MM.1S (cell line): ENCODE measurements around the gene PDZRN4.

Experiments
- DNase-seq: peaks from one replicate; pipeline ENCODE4 v3.0.0-alpha.2; 2015
- H2AFZ ChIP-seq: fragments of 300-600 bp; sonication (generic); 2 replicates; pipeline ENCODE4 v1.6.0; 2016; ENCODE audit warnings: antibody characterized with exemption, low read length
- H3F3A ChIP-seq: fragments of 300-600 bp; sonication (generic); 2 replicates; pipeline ENCODE4 v1.6.1; 2016; ENCODE audit warnings: mild to moderate bottlenecking, antibody characterized with exemption, low read length, moderate library complexity, mixed read lengths; ENCODE audit not compliant: insufficient read depth
- H3K27ac ChIP-seq: fragments of 300-600 bp; sonication (generic); 2 replicates; pipeline ENCODE4 v1.5.1; 2016; ENCODE audit warnings: mild to moderate bottlenecking, low read length
- H3K27me3 ChIP-seq: fragments of 300-600 bp; sonication (generic); replicated peaks from 2 replicates; pipeline ENCODE4 v1.6.0; 2016; ENCODE audit warnings: low read length; ENCODE audit not compliant: insufficient read depth
- H3K36me3 ChIP-seq: fragments of 300-600 bp; sonication (generic); replicated peaks from 2 replicates; pipeline ENCODE4 v1.6.1; 2016; ENCODE audit warnings: mild to moderate bottlenecking, low read length, mixed read lengths; ENCODE audit not compliant: insufficient read depth
- H3K4me1 ChIP-seq: fragments of 300-600 bp; sonication (generic); 2 replicates; pipeline ENCODE4 v1.6.1; 2016; ENCODE audit warnings: low read length, mixed read lengths
- H3K4me2 ChIP-seq: fragments of 300-600 bp; sonication (generic); 2 replicates; pipeline ENCODE4 v1.6.0; 2016; ENCODE audit warnings: low read depth, low read length
- H3K4me3 ChIP-seq: fragments of 300-600 bp; sonication (generic); 2 replicates; pipeline ENCODE4 v1.5.1; 2016; ENCODE audit warnings: low read length, mixed read lengths
- H3K79me2 ChIP-seq: fragments of 300-600 bp; sonication (generic); 2 replicates; pipeline ENCODE4 v1.6.1; 2016; ENCODE audit warnings: mixed run types, low read length, mixed read lengths
- H3K9ac ChIP-seq: fragments of 300-600 bp; sonication (generic); 2 replicates; pipeline ENCODE4 v1.6.1; 2016; ENCODE audit warnings: low read length, mixed read lengths
- H3K9me2 ChIP-seq: fragments of 300-600 bp; sonication (generic); replicated peaks from 2 replicates; pipeline ENCODE4 v1.6.1; 2016; ENCODE audit warnings: mild to moderate bottlenecking, low read length, mixed read lengths; ENCODE audit not compliant: insufficient read depth
- H3K9me3 ChIP-seq: fragments of 300-600 bp; sonication (generic); replicated peaks from 2 replicates; pipeline ENCODE4 v1.6.1; 2016; ENCODE audit warnings: mild to moderate bottlenecking, low read length, mixed read lengths; ENCODE audit not compliant: insufficient read depth
- H4K20me1 ChIP-seq: fragments of 300-600 bp; sonication (generic); 2 replicates; pipeline ENCODE4 v1.6.1; 2016; ENCODE audit warnings: mild to moderate bottlenecking, low read length, moderate library complexity, mixed read lengths; ENCODE audit not compliant: insufficient read depth
- EZH2 ChIP-seq: fragments of 300-600 bp; sonication (generic); optimal IDR thresholded peaks from 2 replicates; pipeline ENCODE3; 2017; ENCODE audit warnings: low read depth, mild to moderate bottlenecking, antibody characterized with exemption, low read length, mixed read lengths
- EZH2phosphoT487 ChIP-seq: fragments of 300-600 bp; sonication (generic); IDR thresholded peaks from 2 replicates; pipeline ENCODE4 v1.6.1; 2018; ENCODE audit warnings: antibody characterized with exemption, low read length
- TF ChIP-seq, protein P1 (sequence below): fragments of 300-600 bp; sonication (generic); IDR thresholded peaks from 2 replicates; pipeline ENCODE4 v1.5.1; 2016; ENCODE audit warnings: antibody characterized with exemption, low read length, mixed read lengths

PDZRN4 gene

DNA sequence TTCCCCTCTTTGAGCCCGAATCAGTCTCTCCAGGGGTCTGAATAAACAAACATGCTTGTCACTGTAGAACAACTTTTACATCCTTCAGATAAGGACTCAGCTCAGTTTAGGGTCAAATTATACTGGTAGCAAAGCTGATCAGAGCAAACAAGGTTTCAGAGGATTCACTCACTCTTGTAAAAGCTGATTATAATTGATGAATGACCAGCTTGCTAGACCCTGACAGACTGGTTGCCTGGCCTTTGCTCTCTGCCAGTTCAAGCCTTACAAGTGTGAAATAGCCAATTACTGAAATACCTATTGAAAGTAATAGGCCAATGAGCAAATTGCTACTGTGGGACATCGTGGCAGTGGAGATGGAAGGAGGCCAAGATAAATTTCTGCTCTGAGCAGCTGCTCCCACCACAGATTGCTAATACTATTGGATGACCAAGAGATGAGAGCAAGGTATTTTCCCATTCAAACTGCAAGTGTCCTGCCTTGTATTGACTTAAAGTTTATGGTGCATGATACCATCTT lies 177.6 kb downstream of the PDZRN4 start:
- no peaks in the 10 kb centered on the region for H3F3A ChIP-seq
- H3K4me2 ChIP-seq = no peak overlapping the region
- H3K9ac ChIP-seq = no peak overlapping the region
- no peaks in the 10 kb centered on the region for H4K20me1 ChIP-seq
- no peak for DNase-seq
- H3K79me2 ChIP-seq = no peaks in the 10 kb centered on the region
- no peak overlapping the region for H2AFZ ChIP-seq
- no peaks in the 10 kb centered on the region for H3K4me1 ChIP-seq
- TF ChIP-seq, protein P1, sequence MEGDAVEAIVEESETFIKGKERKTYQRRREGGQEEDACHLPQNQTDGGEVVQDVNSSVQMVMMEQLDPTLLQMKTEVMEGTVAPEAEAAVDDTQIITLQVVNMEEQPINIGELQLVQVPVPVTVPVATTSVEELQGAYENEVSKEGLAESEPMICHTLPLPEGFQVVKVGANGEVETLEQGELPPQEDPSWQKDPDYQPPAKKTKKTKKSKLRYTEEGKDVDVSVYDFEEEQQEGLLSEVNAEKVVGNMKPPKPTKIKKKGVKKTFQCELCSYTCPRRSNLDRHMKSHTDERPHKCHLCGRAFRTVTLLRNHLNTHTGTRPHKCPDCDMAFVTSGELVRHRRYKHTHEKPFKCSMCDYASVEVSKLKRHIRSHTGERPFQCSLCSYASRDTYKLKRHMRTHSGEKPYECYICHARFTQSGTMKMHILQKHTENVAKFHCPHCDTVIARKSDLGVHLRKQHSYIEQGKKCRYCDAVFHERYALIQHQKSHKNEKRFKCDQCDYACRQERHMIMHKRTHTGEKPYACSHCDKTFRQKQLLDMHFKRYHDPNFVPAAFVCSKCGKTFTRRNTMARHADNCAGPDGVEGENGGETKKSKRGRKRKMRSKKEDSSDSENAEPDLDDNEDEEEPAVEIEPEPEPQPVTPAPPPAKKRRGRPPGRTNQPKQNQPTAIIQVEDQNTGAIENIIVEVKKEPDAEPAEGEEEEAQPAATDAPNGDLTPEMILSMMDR = no peak
- TF ChIP-seq EZH2phosphoT487 = no peak
- TF ChIP-seq EZH2 = no peak
- H3K9me3 ChIP-seq = no peaks in the 10 kb centered on the region
- no peaks in the 10 kb centered on the region for H3K9me2 ChIP-seq
- no peaks in the 10 kb centered on the region for H3K36me3 ChIP-seq
- H3K27me3 ChIP-seq = no peaks in the 10 kb centered on the region
- H3K4me3 ChIP-seq = no peak overlapping the region
- no peak overlapping the region for H3K27ac ChIP-seq

DNA sequence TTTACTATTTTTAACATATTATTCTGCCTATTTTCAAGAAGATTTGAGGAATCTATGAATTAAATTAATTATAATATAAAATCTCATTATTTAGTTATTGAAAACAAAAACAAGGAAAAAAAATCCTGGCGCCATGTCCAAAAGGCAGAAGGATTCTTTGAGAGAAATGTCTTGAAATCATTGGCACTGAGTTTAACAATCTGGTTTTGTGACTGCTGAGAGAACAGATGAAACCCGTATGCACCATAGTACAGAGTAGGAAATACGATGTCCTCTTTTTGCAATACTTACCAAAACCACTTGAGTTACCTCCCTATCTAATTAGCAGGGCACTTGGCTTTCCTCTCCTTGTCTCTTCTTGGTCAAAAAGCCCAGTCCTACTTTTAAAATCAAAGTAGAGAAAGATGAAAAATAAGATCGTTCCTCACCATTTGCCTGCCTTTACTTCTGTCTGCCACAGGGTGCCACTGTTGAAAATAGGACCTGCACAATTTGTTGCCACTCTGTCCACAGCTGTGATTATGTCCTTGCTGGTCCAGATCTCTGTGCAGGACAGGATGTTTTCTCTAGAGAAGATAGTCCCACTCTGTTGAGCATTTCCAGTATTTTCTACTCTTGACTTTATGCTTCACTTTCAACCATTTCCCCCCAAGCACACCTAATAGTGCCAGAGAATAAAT lies 179.7 kb downstream of the PDZRN4 start:
- peak; percentile 12 for DNase-seq
- Histone ChIP-seq H3F3A (no peaks in the 10 kb centered on the region), H4K20me1 (no peaks in the 10 kb centered on the region), H2AFZ (no peak overlapping the region), H3K36me3 (no peaks in the 10 kb centered on the region), H3K4me3 (no peak overlapping the region), H3K27ac (no peak overlapping the region), H3K79me2 (no peaks in the 10 kb centered on the region), H3K4me1 (no peaks in the 10 kb centered on the region), H3K9me3 (no peaks in the 10 kb centered on the region), H3K9ac (no peak overlapping the region), H3K9me2 (no peaks in the 10 kb centered on the region), H3K27me3 (no peaks in the 10 kb centered on the region), H3K4me2 (no peak overlapping the region)
- TF ChIP-seq EZH2 = no peak
- TF ChIP-seq EZH2phosphoT487 = no peak
- TF ChIP-seq, protein P1 = peak; percentile 51

DNA sequence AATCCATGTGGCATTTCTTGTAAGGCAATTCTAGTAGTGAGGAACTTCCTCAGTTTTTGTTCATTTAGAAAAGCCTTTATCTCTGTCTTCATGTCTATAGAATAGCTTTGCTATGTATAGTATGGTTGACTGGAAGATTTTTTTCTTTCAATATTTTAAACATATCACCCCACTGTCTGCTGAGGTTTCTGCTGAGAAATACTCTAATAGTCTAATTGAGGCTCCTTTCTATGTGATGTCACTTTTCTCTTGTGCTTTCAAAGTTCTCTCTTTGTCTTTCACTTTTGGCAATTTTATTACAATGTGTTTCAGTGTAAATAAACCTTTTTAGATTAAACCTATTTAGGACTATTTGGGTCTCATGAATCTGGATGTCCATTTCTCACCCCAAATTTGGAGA lies 192.8 kb downstream of the PDZRN4 start:
- Histone ChIP-seq H2AFZ (no peak overlapping the region), H3K27me3 (no peaks in the 10 kb centered on the region), H3K4me1 (no peaks in the 10 kb centered on the region), H3K9me3 (no peaks in the 10 kb centered on the region), H3K79me2 (no peaks in the 10 kb centered on the region), H3K36me3 (no peaks in the 10 kb centered on the region), H3K4me3 (no peak overlapping the region), H3K27ac (no peak overlapping the region), H3F3A (no peaks in the 10 kb centered on the region), H3K9me2 (no peaks in the 10 kb centered on the region), H4K20me1 (no peaks in the 10 kb centered on the region), H3K4me2 (no peak overlapping the region), H3K9ac (no peak overlapping the region)
- TF ChIP-seq, protein P1 = no peak
- TF ChIP-seq EZH2 (no peak), EZH2phosphoT487 (no peak)
- DNase-seq = no peak
